ENCODE results near the gene ASB7. TPM values are rescaled to one million over a fixed set of nuclear protein-coding genes. Genes with fewer than 3 reads are reported as not detected.
"Not testable (repeated sequence)": the region's sequence is repeated elsewhere in the genome, so short reads cannot be mapped to it uniquely, and the experiment has no call there.

ASB7 gene
- total RNA-seq, 1 donor from 2014 or later, result 18.7 TPM

- DNase-seq (ENCODE audit: low spot score), result no peak
- no peaks in the 10 kb centered on the region for H3K9me3 Mint-ChIP-seq
- H3K27ac Mint-ChIP-seq, result peak overlapping the region; percentile 8
- H3K27me3 Mint-ChIP-seq (ENCODE audit: insufficient read depth), result no peaks in the 10 kb centered on the region
- H3K36me3 Mint-ChIP-seq (ENCODE audit: low read depth), result peaks cover 69% of the 10 kb centered on the region
- intact Hi-C loops (cut with micrococcal nuclease), result loop anchor here (1.0 to 2.0 kb wide), 3 partner anchors 23 to 645 kb away; no protein-coding TSS in a partner anchor
- H3K4me3 Mint-ChIP-seq, result no peak overlapping the region
- peaks cover 69% of the 10 kb centered on the region for H3K4me1 Mint-ChIP-seq (ENCODE audit: low read depth)
Measured at GRCh38 chr15:100573526-100573925, 28.9 kb upstream of the ASB7 start.

GRCh38 chr15:100580414-100580813 lies 22.0 kb upstream of the ASB7 start:
- intact Hi-C loops (cut with micrococcal nuclease), result loop anchor here (2.0 kb wide), 1 partner anchor 14 kb away; no protein-coding TSS in a partner anchor
- peaks cover 82% of the 10 kb centered on the region for H3K36me3 Mint-ChIP-seq (ENCODE audit: low read depth)
- peak overlapping the region; percentile 35 for H3K27ac Mint-ChIP-seq
- no peak overlapping the region for H3K4me3 Mint-ChIP-seq
- no peaks in the 10 kb centered on the region for H3K27me3 Mint-ChIP-seq (ENCODE audit: insufficient read depth)
- H3K9me3 Mint-ChIP-seq, result peaks cover 24% of the 10 kb centered on the region
- DNase-seq (ENCODE audit: low spot score), result no peak
- H3K4me1 Mint-ChIP-seq (ENCODE audit: low read depth), result peaks cover 48% of the 10 kb centered on the region

- Mint-ChIP-seq H3K4me3 (no peak overlapping the region), H3K9me3 (peaks cover 49% of the 10 kb centered on the region), H3K27me3 (ENCODE audit: insufficient read depth) (no peaks in the 10 kb centered on the region), H3K27ac (no peak overlapping the region), H3K36me3 (ENCODE audit: low read depth) (peaks cover 59% of the 10 kb centered on the region), H3K4me1 (ENCODE audit: low read depth) (peaks cover 49% of the 10 kb centered on the region)
- intact Hi-C loops (cut with micrococcal nuclease), result loop anchor here (1.0 kb wide), 1 partner anchor 9 kb away; no protein-coding TSS in a partner anchor
- DNase-seq (ENCODE audit: low spot score), result no peak
Measured at GRCh38 chr15:100588638-100589242, 13.6 kb upstream of the ASB7 start.

- intact Hi-C loops (cut with micrococcal nuclease); DNase-seq (ENCODE audit: low spot score); H3K27me3 Mint-ChIP-seq (ENCODE audit: insufficient read depth); H3K4me3 Mint-ChIP-seq: not testable (repeated sequence)
- peaks cover 41% of the 10 kb centered on the region for H3K9me3 Mint-ChIP-seq
- H3K36me3 Mint-ChIP-seq (ENCODE audit: low read depth), result peaks cover 50% of the 10 kb centered on the region
- peak overlapping the region; percentile 48 for H3K27ac Mint-ChIP-seq
- H3K4me1 Mint-ChIP-seq (ENCODE audit: low read depth), result peaks cover 50% of the 10 kb centered on the region
Measured at GRCh38 chr15:100591163-100591562, 11.2 kb upstream of the ASB7 start.

GRCh38 chr15:100591835-100592234 lies 10.6 kb upstream of the ASB7 start:
- peak overlapping the region; percentile 85 for H3K27ac Mint-ChIP-seq
- peaks cover 1% of the 10 kb centered on the region for H3K27me3 Mint-ChIP-seq (ENCODE audit: insufficient read depth)
- intact Hi-C loops (cut with micrococcal nuclease), result no loop called here
- H3K9me3 Mint-ChIP-seq, result peaks cover 39% of the 10 kb centered on the region
- H3K36me3 Mint-ChIP-seq (ENCODE audit: low read depth), result peaks cover 50% of the 10 kb centered on the region
- H3K4me1 Mint-ChIP-seq (ENCODE audit: low read depth), result peaks cover 54% of the 10 kb centered on the region
- DNase-seq (ENCODE audit: low spot score), result no peak
- H3K4me3 Mint-ChIP-seq, result peak overlapping the region; percentile 49

- H3K4me3 Mint-ChIP-seq, result peak overlapping the region; percentile 73
- DNase-seq (ENCODE audit: low spot score), result no peak
- H3K36me3 Mint-ChIP-seq (ENCODE audit: low read depth), result peaks cover 47% of the 10 kb centered on the region
- H3K27me3 Mint-ChIP-seq (ENCODE audit: insufficient read depth), result peaks cover 3% of the 10 kb centered on the region
- intact Hi-C loops (cut with micrococcal nuclease), result no loop called here
- H3K9me3 Mint-ChIP-seq, result peaks cover 32% of the 10 kb centered on the region
- peak overlapping the region; percentile 89 for H3K27ac Mint-ChIP-seq
- H3K4me1 Mint-ChIP-seq (ENCODE audit: low read depth), result peaks cover 63% of the 10 kb centered on the region
Measured at GRCh38 chr15:100592898-100593297, 9.5 kb upstream of the ASB7 start.

GRCh38 chr15:100593431-100593830 lies 9.0 kb upstream of the ASB7 start:
- H3K9me3 Mint-ChIP-seq, result peaks cover 27% of the 10 kb centered on the region
- DNase-seq (ENCODE audit: low spot score), result no peak
- H3K36me3 Mint-ChIP-seq (ENCODE audit: low read depth), result peaks cover 45% of the 10 kb centered on the region
- H3K4me1 Mint-ChIP-seq (ENCODE audit: low read depth), result peaks cover 69% of the 10 kb centered on the region
- peak overlapping the region; percentile 34 for H3K27ac Mint-ChIP-seq
- intact Hi-C loops (cut with micrococcal nuclease), result no loop called here
- peak overlapping the region; percentile 33 for H3K4me3 Mint-ChIP-seq
- H3K27me3 Mint-ChIP-seq (ENCODE audit: insufficient read depth), result peaks cover 3% of the 10 kb centered on the region

- peak overlapping the region; percentile 86 for H3K4me3 Mint-ChIP-seq
- H3K27ac Mint-ChIP-seq, result peak overlapping the region; percentile 97
- peaks cover 3% of the 10 kb centered on the region for H3K27me3 Mint-ChIP-seq (ENCODE audit: insufficient read depth)
- peaks cover 10% of the 10 kb centered on the region for H3K9me3 Mint-ChIP-seq
- DNase-seq (ENCODE audit: low spot score), result no peak
- intact Hi-C loops (cut with micrococcal nuclease), result loop anchor here (1.0 to 5.0 kb wide), 5 partner anchors 15 to 1949 kb away; partner anchors contain the start of gene IGF1R
- peaks cover 74% of the 10 kb centered on the region for H3K4me1 Mint-ChIP-seq (ENCODE audit: low read depth)
- H3K36me3 Mint-ChIP-seq (ENCODE audit: low read depth), result peaks cover 37% of the 10 kb centered on the region
Measured at GRCh38 chr15:100595964-100596363, 6.4 kb upstream of the ASB7 start.

GRCh38 chr15:100596792-100597191 lies 5.6 kb upstream of the ASB7 start:
- Mint-ChIP-seq H3K4me1 (ENCODE audit: low read depth) (peaks cover 69% of the 10 kb centered on the region), H3K9me3 (peaks cover 6% of the 10 kb centered on the region), H3K4me3 (peak overlapping the region; percentile 86), H3K36me3 (ENCODE audit: low read depth) (peaks cover 33% of the 10 kb centered on the region), H3K27me3 (ENCODE audit: insufficient read depth) (peaks cover 3% of the 10 kb centered on the region), H3K27ac (peak overlapping the region; percentile 97)
- peak; percentile 92 for DNase-seq (ENCODE audit: low spot score)
- intact Hi-C loops (cut with micrococcal nuclease), result loop anchor here (1.0 to 5.0 kb wide), 7 partner anchors 8 to 1949 kb away; partner anchors contain the start of gene IGF1R

GRCh38 chr15:100597862-100598261 lies 4.5 kb upstream of the ASB7 start:
- H3K36me3 Mint-ChIP-seq (ENCODE audit: low read depth), result peaks cover 26% of the 10 kb centered on the region
- H3K9me3 Mint-ChIP-seq, result no peaks in the 10 kb centered on the region
- H3K4me3 Mint-ChIP-seq, result peak overlapping the region; percentile 86
- peaks cover 58% of the 10 kb centered on the region for H3K4me1 Mint-ChIP-seq (ENCODE audit: low read depth)
- peak overlapping the region; percentile 98 for H3K27ac Mint-ChIP-seq
- H3K27me3 Mint-ChIP-seq (ENCODE audit: insufficient read depth), result peaks cover 3% of the 10 kb centered on the region
- DNase-seq (ENCODE audit: low spot score), result no peak
- intact Hi-C loops (cut with micrococcal nuclease), result loop anchor here (1.0 to 5.0 kb wide), 5 partner anchors 10 to 1951 kb away; partner anchors contain the start of gene IGF1R

- H3K4me1 Mint-ChIP-seq (ENCODE audit: low read depth), result peaks cover 57% of the 10 kb centered on the region
- intact Hi-C loops (cut with micrococcal nuclease), result loop anchor here (5.0 kb wide), 2 partner anchors 671 to 1951 kb away; partner anchors contain the start of gene IGF1R
- H3K4me3 Mint-ChIP-seq, result no peak overlapping the region
- peaks cover 3% of the 10 kb centered on the region for H3K27me3 Mint-ChIP-seq (ENCODE audit: insufficient read depth)
- peaks cover 22% of the 10 kb centered on the region for H3K36me3 Mint-ChIP-seq (ENCODE audit: low read depth)
- no peak for DNase-seq (ENCODE audit: low spot score)
- peak overlapping the region; percentile 98 for H3K27ac Mint-ChIP-seq
- no peaks in the 10 kb centered on the region for H3K9me3 Mint-ChIP-seq
Measured at GRCh38 chr15:100598655-100599054, 3.7 kb upstream of the ASB7 start.

GRCh38 chr15:100601163-100601562 lies 1.2 kb upstream of the ASB7 start:
- peaks cover 24% of the 10 kb centered on the region for H3K36me3 Mint-ChIP-seq (ENCODE audit: low read depth)
- peaks cover 57% of the 10 kb centered on the region for H3K4me1 Mint-ChIP-seq (ENCODE audit: low read depth)
- H3K27me3 Mint-ChIP-seq (ENCODE audit: insufficient read depth), result peaks cover 3% of the 10 kb centered on the region
- no peak overlapping the region for H3K27ac Mint-ChIP-seq
- no peaks in the 10 kb centered on the region for H3K9me3 Mint-ChIP-seq
- no peak overlapping the region for H3K4me3 Mint-ChIP-seq
- intact Hi-C loops (cut with micrococcal nuclease), result loop anchor here (5.0 to 10.0 kb wide), 5 partner anchors 646 to 1226 kb away; partner anchors contain the start of genes MEF2A, TARS3 and TM2D3
- peak; percentile 46 for DNase-seq (ENCODE audit: low spot score)

- Mint-ChIP-seq H3K9me3 (no peaks in the 10 kb centered on the region), H3K4me3 (no peak overlapping the region), H3K27me3 (ENCODE audit: insufficient read depth) (peaks cover 3% of the 10 kb centered on the region), H3K36me3 (ENCODE audit: low read depth) (peaks cover 25% of the 10 kb centered on the region), H3K4me1 (ENCODE audit: low read depth) (peaks cover 53% of the 10 kb centered on the region), H3K27ac (no peak overlapping the region)
- DNase-seq (ENCODE audit: low spot score), result no peak
- intact Hi-C loops (cut with micrococcal nuclease), result loop anchor here (1.0 to 10.0 kb wide), 13 partner anchors 251 to 1351 kb away; partner anchors contain the start of genes LRRC28, LYSMD4, MEF2A and SELENOS
Measured at GRCh38 chr15:100601617-100602063, 749 bp upstream of the ASB7 start.

Data from activated T-helper 1 cell treated with anti-CD3 and anti-CD28 coated beads, Interleukin-12 subunit alpha, Interleukin-12 subunit beta, Interleukin-2, Interleukin-4 antibody, amounts not matched to agents 30 ng/mL and 10 ng/mL and 1 ng/mL, durations not matched to agents 14 hours and 24 hours and 36 hours (primary cell).